Esophagus muscularis mucosa (tissue), 3 donors: Measurements from ENCODE around the gene CPSF4L.

Experiments
- CTCF ChIP-seq, 3 experiments: fragments of 200-600 bp in 2 of 3; fragments of 450-650 bp in 1 of 3; sonication (generic) in 2 of 3; IDR thresholded peaks; one replicate each; pipeline ENCODE4 v1.5.1; 2017 to 2019; ENCODE audit warnings: antibody characterized with exemption in 3 of 3, mild to moderate bottlenecking in 2 of 3, moderate library complexity in 1 of 3
- POLR2A ChIP-seq: fragments of 450-650 bp; IDR thresholded peaks from one replicate; pipeline ENCODE4 v1.6.1; 2017; ENCODE audit warnings: antibody characterized with exemption, moderate library complexity, mild to moderate bottlenecking, low read depth

- TF ChIP-seq POLR2A (no peak), CTCF (IDR thresholded peaks at IDR 0.05) (no peak)
These were observed 61.8 kb downstream of the CPSF4L start for GRCh38 chr17:73199751-73200317.
